Measurements from ENCODE around the gene KCNJ15.

GRCh38 chr21:38319781-38320180 lies 63.0 kb downstream of the KCNJ15 start:
- TF ChIP-seq CTCF (IDR thresholded peaks at IDR 0.05), result no peak
- no peak for TF ChIP-seq POLR2AphosphoS5 (IDR thresholded peaks at IDR 0.05)
- TF ChIP-seq EP300 (IDR thresholded peaks at IDR 0.05), result no peak
